NCI-H1105 treated with DMSO at 0.1 percent for 48 hours (cell line): ENCODE results near the gene SEC16A.
A peak's percentile ranks its signal among the peaks of the same experiment; 100 is the strongest.

Experiments
- DNase-seq: peaks from one replicate; lab custom pipeline; 2025; lab: John Stamatoyannopoulos, UW

Gene SEC16A

DNA sequence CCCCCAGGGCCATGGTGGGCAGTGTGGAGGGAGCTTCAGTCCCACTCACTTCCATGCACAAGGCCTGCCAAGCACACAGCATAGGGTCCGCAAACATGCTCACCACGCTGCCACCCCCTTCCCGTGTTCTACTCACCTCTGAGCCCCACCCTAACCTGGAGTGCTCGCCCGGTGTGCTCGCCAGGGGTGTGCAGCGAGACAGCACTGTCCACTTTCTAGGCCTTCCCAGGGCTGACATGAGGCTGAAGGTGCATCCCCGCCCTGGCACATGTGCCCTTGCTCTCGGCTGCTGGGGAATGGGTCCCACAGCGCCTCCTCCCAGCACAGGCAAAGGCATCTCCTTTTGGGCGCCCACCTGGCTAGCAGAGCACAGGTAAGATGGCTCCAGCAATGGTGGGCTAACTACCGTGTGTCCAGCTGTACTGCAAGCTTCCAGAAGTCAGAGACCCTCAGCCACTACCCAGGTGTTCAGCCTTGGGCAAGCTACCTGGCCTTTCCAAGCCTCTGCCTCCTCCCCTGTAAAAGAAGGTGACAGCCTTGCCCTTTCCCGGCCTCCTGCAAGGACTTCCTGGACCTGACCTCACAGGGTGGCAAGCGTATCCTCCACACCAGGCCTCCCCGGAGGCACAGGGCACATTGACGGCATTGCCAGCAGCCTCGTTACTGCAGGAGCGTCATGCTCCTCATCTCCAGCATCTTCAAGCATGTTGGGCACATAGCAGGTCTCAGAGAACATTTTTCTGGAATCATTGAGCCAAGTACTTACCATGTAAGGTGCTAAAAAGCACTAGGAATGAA lies 4.2 kb upstream of the SEC16A start:
- DNase-seq: no peak

DNA sequence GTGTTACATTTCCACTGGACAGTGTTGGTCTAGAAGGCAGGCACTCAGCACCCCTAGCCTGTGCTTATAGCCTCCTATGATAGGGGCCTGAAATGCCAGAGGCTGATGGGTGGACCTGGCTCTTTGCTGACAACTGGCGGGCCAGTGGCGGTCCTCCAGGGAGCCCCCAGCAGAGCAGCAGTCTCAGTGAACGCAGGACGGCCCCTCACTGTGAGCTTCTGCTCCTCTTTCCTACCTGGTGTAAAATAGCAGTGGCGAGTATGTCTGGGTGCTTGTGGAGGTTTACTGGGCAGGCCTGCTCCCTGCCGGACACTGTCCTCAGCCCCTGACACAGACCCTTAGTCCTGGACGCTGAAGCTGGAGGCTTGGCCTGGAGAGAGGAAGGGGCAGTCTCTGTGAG lies 3.3 kb upstream of the SEC16A start:
- no peak for DNase-seq

DNA sequence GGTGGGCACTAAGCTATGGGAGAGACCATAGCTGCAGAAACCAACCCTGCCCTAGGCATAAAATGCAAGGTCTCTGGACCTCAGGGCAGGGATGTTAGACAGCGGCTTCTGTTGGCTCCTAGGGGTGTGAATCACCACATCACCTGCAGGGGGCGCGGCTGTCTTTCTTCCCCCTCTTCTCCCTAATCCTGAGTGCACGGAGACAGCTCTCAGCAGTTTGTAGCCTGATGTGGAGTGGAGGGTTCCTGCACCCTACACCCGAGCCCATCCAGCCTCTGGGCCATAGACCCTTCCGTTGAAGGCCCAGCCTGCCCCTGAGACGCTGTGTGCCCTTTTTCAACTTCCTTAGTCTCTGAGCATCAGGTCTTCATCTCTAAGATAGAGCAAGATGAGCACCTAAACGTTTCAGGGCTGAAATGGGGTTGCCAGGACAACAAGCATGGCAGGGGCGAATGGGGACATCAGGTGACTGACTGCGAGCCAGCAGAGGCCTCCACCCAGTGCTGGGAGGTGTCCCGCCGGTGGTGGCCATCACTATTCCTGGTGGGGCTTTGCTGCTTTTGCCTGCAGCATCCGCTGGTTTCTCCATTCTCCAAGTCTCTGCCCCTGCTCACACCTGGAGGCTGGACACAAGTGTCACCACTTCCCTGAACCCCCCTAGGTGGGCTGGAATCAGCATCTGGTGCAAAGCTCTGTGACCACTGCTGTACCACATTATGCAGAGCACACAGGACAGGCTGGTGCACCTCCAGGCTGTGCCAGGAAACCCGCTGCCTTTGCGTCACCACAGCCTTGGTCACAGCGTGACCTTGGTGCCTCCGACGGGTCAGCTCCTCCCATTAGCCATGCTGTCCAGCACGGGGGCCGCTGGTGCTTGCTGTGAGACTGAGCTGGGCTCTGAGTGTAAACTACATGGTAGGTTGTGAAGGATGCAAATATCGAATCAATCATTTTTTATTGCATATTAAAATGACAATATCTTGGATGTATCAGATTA lies 2.5 kb upstream of the SEC16A start:
- peak; percentile 62 for DNase-seq

DNA sequence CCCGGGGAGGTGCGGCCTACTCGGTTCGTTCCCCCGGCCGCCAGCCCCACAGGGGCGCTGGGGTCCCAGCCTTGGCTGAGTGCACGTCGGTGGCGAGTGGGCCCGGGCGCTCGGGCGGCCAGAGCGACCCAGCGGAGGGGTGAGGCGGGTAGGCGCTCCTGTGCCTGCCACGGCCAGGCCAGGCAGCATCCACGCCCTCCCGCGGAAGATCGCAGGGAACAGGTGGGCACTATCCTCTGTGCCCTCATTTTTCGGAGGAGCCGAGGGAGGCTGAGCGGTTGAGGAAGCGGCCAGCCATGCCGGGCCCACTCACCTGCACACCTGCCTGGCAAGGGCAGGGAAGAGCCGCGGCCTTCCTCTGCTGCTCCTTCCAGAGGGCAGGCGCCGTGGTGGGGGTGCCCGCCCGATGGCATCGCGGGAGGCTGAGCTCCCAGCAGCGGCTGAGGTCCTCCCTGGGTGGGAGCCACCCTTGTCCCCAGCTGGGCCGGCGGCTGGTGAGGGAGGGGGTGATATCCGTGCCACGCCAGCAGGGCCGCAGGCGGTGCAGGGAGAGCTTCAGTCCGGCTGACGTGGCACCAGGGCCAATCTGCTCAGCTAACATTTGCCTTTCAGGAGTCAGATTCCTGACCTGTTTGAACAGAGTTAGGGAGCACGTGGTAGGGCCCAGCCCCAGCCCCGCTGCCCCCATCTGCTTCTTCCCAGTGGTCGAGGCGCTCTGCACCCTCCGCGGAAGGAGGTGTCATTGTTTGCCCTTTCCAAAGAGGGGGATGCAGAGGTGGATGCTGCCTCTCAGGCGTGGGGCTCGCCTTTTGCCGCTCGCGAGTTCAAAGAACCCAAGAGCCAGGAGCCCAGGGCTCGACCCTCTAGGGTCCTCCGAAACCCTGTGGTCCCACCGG lies 1.6 kb upstream of the SEC16A start:
- no peak for DNase-seq

GRCh38 chr9:136483589-136484152 lies 831 bp upstream of the SEC16A start:
- DNase-seq: peak; percentile 85

- DNase-seq: peak; percentile 13
Observed at GRCh38 chr9:136482046-136482792, 621 bp downstream of the SEC16A start.

GRCh38 chr9:136481558-136481957 lies 1.3 kb downstream of the SEC16A start:
- no peak for DNase-seq

DNA sequence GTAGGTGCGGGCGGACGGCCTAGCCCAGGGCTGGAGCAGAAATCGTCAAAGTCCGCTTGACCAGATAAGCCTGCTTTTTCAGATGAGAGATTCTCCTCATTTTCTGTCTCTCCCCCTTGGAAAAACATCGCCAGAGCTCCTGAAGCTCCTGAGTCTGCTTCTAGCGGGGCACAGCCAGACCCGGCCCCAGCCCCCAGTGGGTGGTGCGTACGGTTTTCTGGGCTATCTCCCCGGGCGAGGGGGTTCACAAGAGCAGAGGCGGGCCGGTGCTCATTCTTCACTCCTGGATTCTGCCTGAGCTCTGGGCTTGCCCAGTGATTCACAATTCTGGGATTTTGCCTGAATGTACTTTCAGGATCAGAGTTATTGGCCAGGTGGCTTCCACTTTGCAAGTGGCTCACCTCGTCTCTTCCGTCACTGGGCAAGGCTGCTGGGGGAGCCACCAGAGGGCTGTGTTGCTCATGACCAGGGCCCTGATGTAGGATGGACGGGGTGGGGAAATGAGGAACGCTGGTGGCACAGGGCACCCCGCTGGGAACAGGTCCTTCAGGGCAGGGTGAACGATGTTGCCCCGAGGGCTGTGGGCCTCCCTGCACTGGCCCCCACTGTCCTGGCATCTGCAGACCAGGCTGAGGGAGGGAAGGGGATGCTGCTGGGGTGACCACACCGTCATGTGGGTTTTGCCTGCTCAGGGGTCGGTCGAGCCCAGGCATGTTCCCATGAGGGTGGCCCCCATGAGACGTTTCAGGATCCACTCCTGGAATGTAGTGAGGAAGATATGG lies 6.3 kb downstream of the SEC16A start:
- DNase-seq: no peak

- no peak for DNase-seq
Observed at GRCh38 chr9:136474974-136475865, 7.6 kb downstream of the SEC16A start.

DNA sequence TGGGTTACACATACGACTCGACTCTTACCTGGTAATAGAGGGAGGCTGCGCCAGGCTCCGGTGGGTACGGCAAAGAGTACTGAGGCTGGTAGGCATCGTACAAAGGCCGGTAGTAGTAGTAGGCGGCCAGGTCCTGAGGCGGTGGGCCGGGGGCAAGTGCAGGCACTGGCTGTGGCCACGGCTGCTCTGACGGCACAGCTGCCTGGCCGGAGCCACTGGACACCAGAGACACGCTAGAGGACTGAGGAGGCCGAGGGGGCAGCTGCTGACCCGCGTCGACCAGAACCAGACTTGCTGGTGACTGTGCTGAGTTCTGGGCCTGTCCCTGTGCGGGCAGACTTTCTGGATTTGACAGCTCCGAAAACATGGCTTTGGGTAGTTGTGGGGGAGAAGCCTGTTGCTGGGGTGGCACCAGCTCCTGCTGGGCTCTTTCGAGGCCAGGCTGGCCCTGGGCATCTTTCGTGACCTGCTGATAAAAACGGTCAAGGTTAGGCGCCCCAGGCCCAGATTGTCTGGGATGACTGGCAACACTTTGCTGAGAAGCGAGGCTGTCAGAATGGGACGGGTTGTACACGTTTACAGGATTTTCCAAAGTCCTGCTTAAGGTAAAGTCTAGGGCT lies 8.7 kb downstream of the SEC16A start:
- DNase-seq: no peak

GRCh38 chr9:136473354-136473721 lies 9.5 kb downstream of the SEC16A start:
- DNase-seq: no peak

GRCh38 chr9:136472640-136473353 lies 10.0 kb downstream of the SEC16A start:
- DNase-seq: no peak

DNA sequence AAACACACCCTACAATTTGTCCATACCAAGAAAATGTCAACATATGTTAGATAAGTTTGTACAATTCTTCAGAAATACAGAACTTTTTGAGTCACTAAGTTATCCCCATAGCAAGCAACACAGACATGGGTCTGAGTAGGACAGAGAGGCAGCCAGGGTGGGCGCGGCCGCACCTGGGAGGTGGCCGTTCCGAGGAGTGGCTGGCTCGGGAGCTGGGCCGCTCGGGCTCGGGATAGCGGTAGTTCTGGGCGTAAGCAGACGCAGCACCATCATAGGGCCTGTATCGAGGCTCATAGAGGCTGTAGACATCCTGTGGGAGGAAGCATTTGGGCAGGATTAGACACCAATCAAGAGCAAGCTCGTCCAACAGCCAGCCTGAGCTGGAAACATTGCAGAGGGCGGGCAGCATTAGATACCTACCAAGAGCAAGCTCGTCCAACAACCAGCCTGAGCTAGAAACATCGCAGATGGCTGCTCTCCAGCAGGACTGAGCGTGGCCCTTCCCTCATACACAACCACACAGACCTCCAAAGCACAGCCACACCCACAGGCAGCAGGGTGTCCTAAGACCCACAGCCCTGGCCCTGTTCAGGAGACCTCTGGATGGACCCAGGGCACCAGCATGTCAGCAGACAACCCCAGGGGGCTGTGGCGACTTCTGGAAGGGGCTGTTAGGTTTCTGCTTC lies 10.9 kb downstream of the SEC16A start:
- no peak for DNase-seq

DNA sequence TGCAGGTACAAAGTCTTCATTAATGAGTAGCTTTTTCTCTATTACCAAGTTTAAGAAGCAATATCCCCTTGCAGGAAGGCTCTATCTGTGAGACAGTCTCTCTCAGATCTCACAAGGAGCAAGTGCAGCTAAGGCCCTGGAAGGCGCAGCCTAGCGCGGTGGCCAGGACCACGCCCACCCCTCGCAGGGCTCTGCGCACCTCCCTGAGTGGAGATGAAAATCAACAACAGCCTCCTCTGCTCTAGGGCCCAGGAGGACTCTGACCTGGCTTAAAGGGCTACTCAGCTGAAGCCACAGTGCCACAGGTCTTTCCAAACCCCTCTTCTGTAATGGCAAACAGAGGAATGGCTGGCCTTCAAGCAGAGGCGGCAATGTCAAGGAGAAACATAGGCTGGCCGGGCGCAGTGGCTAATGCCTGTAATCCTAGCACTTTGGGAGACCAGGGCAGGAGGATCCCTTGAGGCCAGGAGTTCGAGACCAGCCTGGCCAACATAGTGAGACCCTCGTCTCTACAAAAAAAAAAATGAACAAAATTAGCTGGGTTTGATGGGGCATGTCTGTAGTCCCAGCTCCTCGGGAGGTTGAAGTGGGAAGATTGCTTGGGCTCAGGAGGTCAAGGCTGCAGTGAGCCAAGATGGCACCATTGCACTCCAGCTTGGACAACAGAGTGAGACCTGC lies 11.9 kb downstream of the SEC16A start:
- no peak for DNase-seq

DNA sequence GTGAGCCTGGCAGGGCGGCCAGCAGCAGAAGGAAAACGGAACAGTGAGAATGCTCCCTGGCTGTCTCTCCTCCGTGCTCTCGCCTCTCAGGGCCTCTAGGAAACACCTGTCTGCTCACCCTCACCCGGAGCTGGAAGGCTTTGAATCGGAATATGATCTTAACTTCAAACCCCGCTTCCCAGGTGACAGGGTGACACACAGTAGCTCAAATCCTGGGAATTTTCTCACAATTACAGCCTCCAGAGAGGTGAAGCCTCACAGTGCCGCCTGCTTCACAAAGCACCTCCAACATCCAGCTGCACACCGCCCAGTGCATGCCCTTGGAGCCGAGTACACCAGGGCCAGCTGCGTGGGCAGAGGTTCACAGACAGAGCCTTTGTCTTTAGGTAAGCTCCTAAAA lies 12.5 kb downstream of the SEC16A start:
- no peak for DNase-seq

DNA sequence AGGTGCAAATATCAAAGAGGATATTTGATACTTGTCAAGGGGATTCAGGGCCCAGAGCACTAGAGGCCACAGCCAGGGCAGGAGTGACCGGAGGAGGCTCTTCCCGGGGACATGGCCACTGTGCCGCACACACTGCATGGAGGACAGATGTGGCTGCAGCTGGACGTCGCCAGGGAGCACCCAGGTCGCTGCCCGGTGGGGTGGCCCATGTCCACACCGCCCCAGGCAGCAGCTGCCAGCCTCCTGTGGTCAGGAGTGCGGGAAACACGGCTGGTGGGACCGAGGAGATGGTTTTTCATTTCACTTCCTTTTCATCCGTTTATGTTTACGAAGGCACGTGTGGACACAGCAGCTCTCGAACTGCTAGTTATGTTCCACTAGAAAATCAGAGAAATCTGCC lies 15.1 kb downstream of the SEC16A start:
- no peak for DNase-seq

GRCh38 chr9:136466155-136466541 lies 16.7 kb downstream of the SEC16A start:
- no peak for DNase-seq
